Measurements from ENCODE around the gene DDX27. TPM values are rescaled to one million over a fixed set of nuclear protein-coding genes. Genes with fewer than 3 reads are reported as not detected.
A peak's percentile ranks its signal among the peaks of the same experiment; 100 is the strongest.

The DDX27 gene
- total and polyA plus RNA-seq, 9 of the 15 experiments (the other 6 are each of a cell fraction or from before 2014, with no cell fraction given): 17.9 to 79.3 (median 57.0) TPM

- TF ChIP-seq MGA (IDR thresholded peaks at IDR 0.05) (peak; percentile 81), GABPA (tag; conservative IDR thresholded peaks at IDR 0.05; ENCODE audit: low read depth) (peak; percentile 72), ATF1 (CRISPR knock-in tag; IDR thresholded peaks at IDR 0.05) (no peak), ATF1 (tag; IDR thresholded peaks at IDR 0.05) (peak; percentile 92), POLR2A (conservative IDR thresholded peaks at IDR 0.05) (peak; percentile 100), ZBED1 (IDR thresholded peaks at IDR 0.05) (peak; percentile 75; the same call in 1 of the 2 replicates), BCOR (IDR thresholded peaks at IDR 0.05) (0 out of 2 replicates have a peak, but pooled peaks have one; percentile 30), PRPF4 (IDR thresholded peaks at IDR 0.05; ENCODE audit: insufficient read depth, low read depth, low read length, poor library complexity, severe bottlenecking) (peak; percentile 55), ASH1L (IDR thresholded peaks at IDR 0.05; ENCODE audit: borderline replicate concordance, low read depth, partially characterized antibody) (peak; percentile 61), CTBP1 (IDR thresholded peaks at IDR 0.05; ENCODE audit: borderline replicate concordance) (peak; percentile 84), MAZ (CRISPR knock-in tag; conservative IDR thresholded peaks at IDR 0.05 in 1 of 2, IDR thresholded peaks at IDR 0.05 in 1 of 2) (peak; percentile 94 to 97), TCF3 (CRISPR knock-in tag; IDR thresholded peaks at IDR 0.05) (peak; percentile 31; the same call in 1 of the 2 replicates), ZNF395 (CRISPR knock-in tag; IDR thresholded peaks at IDR 0.05) (peak; percentile 72; the same call in 1 of the 2 replicates)
Measured at GRCh38 chr20:49278036-49278817, 59.0 kb downstream of the DDX27 start, which contains the start of gene ZNFX1 (continued).
